ENCODE results near the gene C6orf52. TPM values are rescaled to one million over a fixed set of nuclear protein-coding genes. Genes with fewer than 3 reads are reported as not detected.
"Not testable (repeated sequence)": the region's sequence is repeated elsewhere in the genome, so short reads cannot be mapped to it uniquely, and the experiment has no call there.

Gene C6orf52
- total and polyA plus RNA-seq, 9 donors, result 0.59 to 2.6 (median 1.5) TPM; not detected in 4

GRCh38 chr6:10668126-10668917 lies 26.1 kb downstream of the C6orf52 start:
- WGBS, 3 donors, result 83 to 85% (median 85%) methylated on average over 6 of the region's 6 CpGs
- Histone ChIP-seq H3K4me3 (no peak overlapping the region), H3K4me1 (ENCODE audit: insufficient read depth) (no peaks in the 10 kb centered on the region), H3K36me3 (no peaks in the 10 kb centered on the region), H3K9me3 (no peaks in the 10 kb centered on the region), H3K27me3 (no peaks in the 10 kb centered on the region), H3K27ac (no peak overlapping the region)
- intact Hi-C loops (cut with DNase I), result no loop called here
- no peak for TF ChIP-seq CTCF (IDR thresholded peaks at IDR 0.05)
- no peak for TF ChIP-seq EP300 (IDR thresholded peaks at IDR 0.05)
- TF ChIP-seq POLR2A (IDR thresholded peaks at IDR 0.05), result no peak
- DNase-seq, result no peak

GRCh38 chr6:10665595-10665994 lies 28.8 kb downstream of the C6orf52 start:
- H3K4me3 ChIP-seq; intact Hi-C loops (cut with DNase I); H3K36me3 ChIP-seq; H3K4me1 ChIP-seq (ENCODE audit: insufficient read depth); DNase-seq; H3K9me3 ChIP-seq; H3K27me3 ChIP-seq; H3K27ac ChIP-seq: not testable (repeated sequence)
- 58 to 70% (median 60%) methylated on average over 1 of the region's 1 CpG for WGBS, 3 donors

GRCh38 chr6:10662742-10663141 lies 31.7 kb downstream of the C6orf52 start:
- Histone ChIP-seq H3K9me3 (no peaks in the 10 kb centered on the region), H3K4me3 (no peak overlapping the region), H3K4me1 (ENCODE audit: insufficient read depth) (no peaks in the 10 kb centered on the region), H3K27me3 (no peaks in the 10 kb centered on the region), H3K27ac (no peak overlapping the region), H3K36me3 (no peaks in the 10 kb centered on the region)
- intact Hi-C loops (cut with DNase I), result no loop called here
- DNase-seq, result no peak
- 56 to 76% (median 67%) methylated on average over 2 of the region's 2 CpGs for WGBS, 3 donors
- TF ChIP-seq POLR2A (IDR thresholded peaks at IDR 0.05), result no peak
- TF ChIP-seq EP300 (IDR thresholded peaks at IDR 0.05), result no peak
- TF ChIP-seq CTCF (IDR thresholded peaks at IDR 0.05), result no peak

- no peak overlapping the region for H3K27ac ChIP-seq
- H3K27me3 ChIP-seq, result no peaks in the 10 kb centered on the region
- 87 to 88% (median 87%) methylated on average over 8 of the region's 8 CpGs for WGBS, 3 donors
- no peaks in the 10 kb centered on the region for H3K9me3 ChIP-seq
- no peak overlapping the region for H3K4me3 ChIP-seq
- TF ChIP-seq POLR2A (IDR thresholded peaks at IDR 0.05), result no peak
- no peak for TF ChIP-seq CTCF (IDR thresholded peaks at IDR 0.05)
- no peak for TF ChIP-seq EP300 (IDR thresholded peaks at IDR 0.05)
- no peak for DNase-seq
- intact Hi-C loops (cut with DNase I), result no loop called here
- no peaks in the 10 kb centered on the region for H3K36me3 ChIP-seq
- no peaks in the 10 kb centered on the region for H3K4me1 ChIP-seq (ENCODE audit: insufficient read depth)
Observed at GRCh38 chr6:10662207-10662606, 32.2 kb downstream of the C6orf52 start.

GRCh38 chr6:10660431-10661191 lies 33.8 kb downstream of the C6orf52 start:
- WGBS, 3 donors, result 86 to 90% (median 88%) methylated on average over 11 of the region's 11 CpGs
- intact Hi-C loops (cut with DNase I); H3K36me3 ChIP-seq; H3K4me1 ChIP-seq (ENCODE audit: insufficient read depth); H3K27ac ChIP-seq; H3K9me3 ChIP-seq; DNase-seq; H3K4me3 ChIP-seq; H3K27me3 ChIP-seq: not testable (repeated sequence)

Measured in ovary (tissue), 9 donors.